ENCODE results near the gene FAM107B.
A peak's percentile ranks its signal among the peaks of the same experiment; 100 is the strongest.
"Not testable (repeated sequence)": the region's sequence is repeated elsewhere in the genome, so short reads cannot be mapped to it uniquely, and the experiment has no call there.

Gene FAM107B

GRCh38 chr10:14774797-14775196 lies at the start of gene FAM107B:
Gene FAM107B (minus strand): TSS chr10:14774897. CDS start chr10:14774663, 234 bp downstream.
- no peak for DNase-seq

GRCh38 chr10:14823966-14824365 lies 49.3 kb upstream of the FAM107B start:
- no peak for DNase-seq

- DNase-seq: peak in 1 of 2 donors; percentile 16
Observed at GRCh38 chr10:14822879-14823755, 48.4 kb upstream of the FAM107B start.

DNA sequence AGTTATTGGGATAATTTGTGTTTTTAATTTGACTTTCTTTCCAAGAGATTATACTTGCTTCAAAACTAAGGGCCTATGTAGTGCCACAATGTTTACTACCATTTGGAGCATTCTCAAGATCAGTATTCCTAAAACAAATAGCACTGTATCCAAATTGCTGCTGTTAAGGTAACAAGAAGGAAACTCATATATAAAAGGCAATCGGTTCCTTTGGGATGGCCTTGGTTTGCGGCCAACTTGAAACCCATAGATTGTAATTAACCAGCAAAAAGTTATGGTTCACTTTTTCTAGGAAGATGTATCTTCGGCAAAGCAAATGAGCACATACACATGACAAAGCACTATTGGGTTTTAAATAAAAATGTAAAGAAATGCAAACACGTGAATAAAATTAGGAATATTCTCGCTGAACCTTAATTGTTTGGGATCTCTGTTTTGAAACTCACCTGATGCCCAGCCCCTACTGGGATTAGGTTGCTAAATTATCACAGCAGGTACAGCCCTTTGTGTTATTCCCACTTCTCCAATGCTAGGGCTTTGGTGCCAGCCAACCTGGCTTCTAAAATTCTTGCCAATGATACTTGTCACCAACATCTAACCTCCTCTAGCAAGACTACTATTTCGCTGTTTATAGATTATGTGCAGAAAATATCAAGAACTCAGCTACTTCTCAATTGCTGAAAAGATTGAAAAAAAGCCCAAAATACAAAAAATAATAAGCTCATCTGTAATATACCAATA lies 47.1 kb upstream of the FAM107B start:
- DNase-seq: no peak

GRCh38 chr10:14820775-14821154 lies 46.1 kb upstream of the FAM107B start:
- DNase-seq: no peak

- DNase-seq: no peak
Observed at GRCh38 chr10:14820010-14820774, 45.5 kb upstream of the FAM107B start.

DNA sequence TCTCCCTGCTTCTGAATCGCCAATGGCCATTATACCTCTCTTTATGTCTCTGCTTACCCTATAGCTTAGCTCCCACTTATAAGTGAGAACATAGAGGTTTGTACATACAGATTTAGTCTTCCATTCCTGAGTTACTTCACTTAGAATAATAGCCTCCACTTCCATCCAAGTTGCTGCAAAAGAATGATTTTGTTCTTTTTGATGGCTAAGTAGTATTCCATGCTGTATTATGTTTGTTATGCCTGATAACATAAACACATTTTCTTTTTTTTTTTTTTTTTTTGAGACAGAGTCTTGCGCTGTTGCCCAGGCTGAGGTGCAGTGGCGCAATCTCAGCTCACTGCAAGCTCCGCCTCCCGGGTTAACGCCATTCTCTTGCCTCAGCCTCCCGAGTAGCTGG lies 42.0 kb upstream of the FAM107B start:
- DNase-seq: not testable (repeated sequence)

- DNase-seq: no peak
Observed at GRCh38 chr10:14815681-14816080, 41.0 kb upstream of the FAM107B start.

- DNase-seq: no peak
Observed at GRCh38 chr10:14812271-14812670, 37.6 kb upstream of the FAM107B start.

DNA sequence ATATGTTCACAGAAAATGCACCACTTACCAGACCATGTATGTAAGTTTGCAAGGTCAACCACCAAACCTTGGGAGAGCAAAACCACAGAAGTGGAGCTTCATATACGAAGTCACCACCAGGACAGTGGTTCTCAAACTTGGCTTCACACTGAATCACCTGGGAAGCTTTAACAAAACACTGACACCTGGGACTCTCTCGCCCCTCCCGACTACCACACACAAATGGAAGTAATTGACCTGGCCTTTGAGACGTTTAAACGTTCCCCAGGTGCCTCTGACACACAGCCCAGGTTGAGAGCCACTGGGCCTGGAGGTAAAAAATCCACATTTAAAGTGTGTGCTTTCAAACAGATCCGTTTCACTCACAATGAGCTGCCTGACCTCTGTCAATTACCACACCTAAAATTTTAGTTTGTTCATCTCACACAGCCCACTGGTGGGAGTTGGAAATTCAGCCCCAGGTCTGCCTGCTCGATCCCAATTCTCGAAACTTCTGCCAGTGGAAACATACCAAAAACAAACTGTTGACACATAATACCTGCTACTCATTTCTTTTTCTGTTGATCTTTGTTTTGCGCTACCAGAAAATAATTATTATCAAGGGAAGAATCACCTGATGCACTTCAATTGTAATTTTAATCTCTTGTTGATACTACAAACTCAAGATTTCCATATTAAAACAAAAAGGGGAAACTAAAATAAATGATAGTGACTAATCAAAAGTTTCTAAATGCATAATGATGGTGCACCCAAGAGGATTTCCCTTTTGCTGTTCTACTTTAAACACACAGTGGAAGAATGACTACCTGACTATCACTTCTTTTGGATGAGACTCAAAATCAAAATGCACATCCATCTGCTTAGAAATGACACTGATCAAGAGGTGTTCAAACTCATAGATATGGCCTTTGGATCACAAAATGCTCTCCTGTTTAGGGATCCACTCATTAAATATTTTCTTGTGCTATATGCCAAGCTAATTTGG lies 36.6 kb upstream of the FAM107B start:
- no peak for DNase-seq

DNA sequence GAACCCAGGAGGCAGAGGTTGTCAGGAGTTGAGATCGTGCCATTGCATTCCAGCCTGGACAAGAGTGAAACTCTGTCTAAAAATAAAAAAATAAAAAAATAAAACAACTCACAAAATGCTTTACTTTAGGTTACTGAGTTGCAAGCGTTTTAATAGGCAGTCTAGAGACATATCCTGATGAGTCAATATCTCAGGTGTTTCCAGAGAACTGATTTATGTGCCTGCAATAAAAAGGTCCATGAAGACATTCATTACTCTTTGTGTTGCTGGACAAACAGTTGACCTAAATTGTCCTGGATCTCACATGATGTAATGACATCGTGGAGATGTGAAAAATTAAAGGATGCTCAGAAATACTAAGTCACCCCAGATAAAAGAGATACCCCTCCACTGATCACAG lies 31.6 kb upstream of the FAM107B start:
- no peak for DNase-seq

- DNase-seq: no peak
Observed at GRCh38 chr10:14803827-14804226, 29.1 kb upstream of the FAM107B start.

DNA sequence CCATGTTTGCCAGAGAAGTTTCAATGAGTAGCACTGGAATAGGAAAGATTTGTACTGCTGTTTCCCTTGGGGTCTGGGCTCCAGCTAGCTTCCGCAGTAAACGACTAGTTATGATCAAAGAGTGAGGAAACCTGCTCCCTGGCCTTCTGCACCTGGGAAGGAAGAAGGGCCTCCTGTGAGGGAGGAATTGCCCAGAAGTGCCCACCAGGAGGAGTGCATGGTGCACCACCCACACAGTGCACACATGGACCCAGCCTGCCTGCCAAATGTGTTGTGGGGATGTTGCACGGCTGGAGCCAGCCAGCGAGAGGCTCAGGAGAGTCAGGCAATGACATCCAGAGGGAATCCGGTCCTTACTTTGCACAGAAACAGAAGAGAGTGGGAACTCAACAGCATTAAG lies 27.0 kb upstream of the FAM107B start:
- DNase-seq: no peak

GRCh38 chr10:14800397-14800796 lies 25.7 kb upstream of the FAM107B start:
- no peak for DNase-seq

DNA sequence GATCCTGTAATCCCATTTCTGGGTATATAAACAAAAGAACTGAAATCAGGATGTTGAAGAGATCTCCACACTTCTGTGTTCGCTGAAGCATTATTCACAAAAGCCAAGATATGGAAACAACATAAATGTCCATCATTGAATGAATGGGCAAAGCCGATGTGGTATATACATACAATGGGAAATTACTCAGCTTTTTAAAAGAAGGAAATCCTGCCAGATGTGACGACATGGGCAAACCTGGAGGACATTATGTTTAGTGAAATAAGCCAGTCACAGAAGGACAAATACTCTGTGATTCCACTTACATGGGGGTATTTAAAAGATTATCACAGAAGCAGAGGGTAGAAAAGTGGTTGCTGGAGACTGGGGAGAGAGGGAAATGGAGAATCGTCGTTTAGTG lies 23.9 kb upstream of the FAM107B start:
- no peak for DNase-seq

DNA sequence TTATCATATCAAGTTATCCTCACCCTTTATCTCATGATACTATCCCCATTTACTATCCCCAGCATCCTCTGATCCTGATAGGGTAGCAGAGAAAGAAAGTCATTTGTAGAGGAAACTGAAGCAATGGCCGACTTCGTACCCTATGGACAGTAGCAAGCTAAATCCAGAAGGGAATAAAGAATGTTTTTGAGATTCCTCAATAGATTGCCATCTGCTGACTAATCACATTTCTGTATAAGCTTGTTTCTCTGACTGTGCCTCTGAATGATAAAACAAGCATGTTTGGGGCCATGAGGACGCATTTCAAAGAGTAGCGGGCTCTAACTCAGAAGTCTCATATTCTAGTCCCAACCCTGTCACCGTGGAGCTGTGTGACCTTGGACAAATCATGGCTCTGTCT lies 13.2 kb upstream of the FAM107B start:
- DNase-seq: no peak

DNA sequence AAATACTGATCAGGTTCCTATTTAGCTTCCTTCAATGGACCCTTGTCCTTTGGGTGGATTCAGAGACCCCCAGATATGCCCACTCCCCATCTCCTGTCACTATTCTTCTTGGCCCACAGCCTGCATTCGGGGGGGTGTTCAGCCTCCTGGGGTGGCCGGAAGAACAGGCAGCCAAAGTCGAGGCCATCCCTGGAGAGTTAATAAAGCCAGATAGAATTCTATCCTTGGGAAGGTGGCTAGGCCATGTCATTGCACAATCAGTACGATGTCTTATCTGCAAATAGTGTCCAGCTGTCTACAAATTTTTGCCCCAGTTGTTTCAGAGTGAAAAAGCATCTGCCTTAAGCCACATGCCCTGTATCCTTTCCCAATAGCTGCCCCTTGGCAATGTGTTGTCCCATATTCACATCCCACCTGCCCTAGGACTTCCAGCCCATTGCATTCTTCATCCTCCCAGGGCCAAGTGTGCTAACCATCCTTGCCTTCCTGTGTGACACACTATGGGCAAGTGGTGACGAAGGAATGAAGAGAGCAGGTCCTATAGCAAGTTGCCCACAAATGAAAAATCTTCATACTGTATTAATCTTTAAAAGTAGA lies 9.9 kb upstream of the FAM107B start:
- DNase-seq: no peak

DNA sequence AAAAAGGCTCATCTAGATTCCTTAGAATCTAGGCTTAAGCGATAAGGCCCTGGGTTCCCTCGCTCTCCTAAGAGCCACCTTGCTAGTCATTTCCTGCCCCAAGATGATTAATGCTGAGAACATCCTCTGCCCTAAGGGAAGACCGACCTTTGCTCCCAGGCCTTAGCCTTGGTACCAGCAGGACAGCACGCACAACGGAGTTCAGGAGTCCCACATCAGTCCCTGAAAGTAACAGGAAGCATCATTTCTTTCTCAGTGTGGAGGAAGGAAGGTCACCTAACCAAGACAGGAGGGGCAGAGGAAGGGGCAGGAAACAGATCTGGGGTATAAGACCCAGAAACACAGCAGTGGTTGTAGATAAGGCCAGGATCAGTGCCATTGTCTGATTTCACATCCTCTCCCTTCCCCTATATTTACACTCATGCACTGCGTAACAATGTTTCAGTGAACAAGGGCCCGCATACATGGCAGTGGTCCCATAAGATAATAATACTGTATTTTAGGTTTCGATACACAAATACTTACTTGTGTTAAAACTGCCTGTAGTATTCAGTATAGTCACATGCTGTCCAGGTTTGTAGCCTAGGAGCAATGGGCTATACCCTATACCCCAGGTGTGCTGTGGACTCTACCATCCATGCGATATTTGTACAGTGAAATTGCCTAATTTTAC lies 8.1 kb upstream of the FAM107B start:
- DNase-seq: no peak

DNA sequence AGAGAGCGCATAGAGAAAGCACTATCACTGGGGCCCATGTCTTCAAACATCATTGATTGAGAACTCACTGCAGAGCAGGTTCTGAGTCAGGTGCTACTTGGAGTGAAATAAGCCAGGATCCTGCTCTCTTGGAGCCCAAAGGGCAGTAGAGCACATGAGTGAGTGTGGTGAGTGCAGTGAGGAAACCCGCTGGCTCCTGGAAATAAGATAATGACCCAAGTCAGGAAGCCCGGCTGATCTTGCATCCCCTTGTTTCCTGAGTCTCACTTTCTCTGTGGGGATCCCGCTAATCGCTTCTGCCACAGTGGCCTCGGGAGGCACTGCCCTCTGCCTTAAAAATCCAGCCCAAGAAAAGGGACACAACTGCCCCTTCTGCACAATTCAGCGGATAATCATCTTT lies 7.1 kb upstream of the FAM107B start:
- no peak for DNase-seq

DNA sequence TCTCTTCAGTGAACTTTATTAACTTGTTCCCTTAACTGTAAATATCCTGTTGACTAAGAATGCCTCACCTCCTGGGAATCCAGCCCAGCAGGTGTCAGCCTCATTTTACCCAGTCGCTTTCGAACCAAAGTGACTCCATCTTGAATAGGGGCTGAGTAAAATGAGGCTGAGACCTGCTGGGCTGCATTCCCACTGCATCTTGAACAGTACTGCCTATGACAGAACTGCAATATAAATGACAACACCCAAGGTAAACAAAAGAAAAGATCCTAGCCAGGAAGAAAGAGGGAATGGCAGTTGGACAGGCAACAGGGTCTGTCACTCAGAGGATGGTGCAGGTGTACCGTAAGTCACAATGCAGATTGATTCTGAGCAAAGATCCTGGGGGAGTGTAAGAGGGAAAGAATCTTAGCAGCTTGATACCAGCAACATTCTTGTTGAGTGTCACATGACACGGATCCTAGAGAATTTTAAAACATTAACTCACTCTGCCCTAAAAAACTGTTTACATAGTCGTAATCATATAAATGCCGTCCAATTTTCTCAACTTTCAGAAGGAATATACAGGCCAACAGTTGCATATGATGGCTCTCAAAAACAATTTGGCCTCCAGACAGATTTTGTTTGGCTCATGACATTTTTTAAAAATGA lies 4.4 kb upstream of the FAM107B start:
- no peak for DNase-seq

GRCh38 chr10:14776546-14776945 lies 1.8 kb upstream of the FAM107B start:
- DNase-seq: no peak
